Measurements from ENCODE around the gene PDXDC1. TPM values are rescaled to one million over a fixed set of nuclear protein-coding genes. Genes with fewer than 3 reads are reported as not detected.
"Not testable (repeated sequence)": the region's sequence is repeated elsewhere in the genome, so short reads cannot be mapped to it uniquely, and the experiment has no call there.

PDXDC1 gene
- total RNA-seq (ENCODE audit: low replicate concordance), result 68.8 and 69.1 TPM in 2 replicates

- H3F3A ChIP-seq (ENCODE audit: low read depth); H3K27me3 Mint-ChIP-seq (ENCODE audit: insufficient read depth, low read depth); H3K27ac ChIP-seq; H3K9me3 Mint-ChIP-seq; H3K36me3 Mint-ChIP-seq; H3K27me3 ChIP-seq; H3K27ac Mint-ChIP-seq; H3K4me1 ChIP-seq; H3K36me3 ChIP-seq; H3K9me3 ChIP-seq (ENCODE audit: low read depth); H3K4me1 Mint-ChIP-seq: not testable (repeated sequence)
- TF ChIP-seq EZH2 (IDR thresholded peaks at IDR 0.05), result peak; percentile 49
- peak; percentile 18 for TF ChIP-seq CTCF (IDR thresholded peaks at IDR 0.05)
- TF ChIP-seq EZH2phosphoT487 (IDR thresholded peaks at IDR 0.05), result peak; percentile 16
- H3K4me2 ChIP-seq, result peak within 1 kb of the TSS; percentile 78
- peak; percentile 100 for DNase-seq (ENCODE audit: low spot score)
- H4K20me1 ChIP-seq (ENCODE audit: low read depth), result peaks cover 18% of the 10 kb centered on the region
- H2AFZ ChIP-seq (replicated peaks), result peak within 1 kb of the TSS; percentile 75
- H3K4me3 ChIP-seq, result peak within 1 kb of the TSS; percentile 72
- H3K79me2 ChIP-seq (ENCODE audit: low read depth), result peaks cover 46% of the 10 kb centered on the region
- H3K9ac ChIP-seq, result peak within 1 kb of the TSS; percentile 79
- peak within 1 kb of the TSS; percentile 95 for H3K4me3 Mint-ChIP-seq
Observed at GRCh38 chr16:14974656-14975417, at the start of gene PDXDC1. Gene PDXDC1, plus strand, starts transcription at chr16:14975026. Its CDS starts 174 bp downstream, at chr16:14975200.

DNA sequence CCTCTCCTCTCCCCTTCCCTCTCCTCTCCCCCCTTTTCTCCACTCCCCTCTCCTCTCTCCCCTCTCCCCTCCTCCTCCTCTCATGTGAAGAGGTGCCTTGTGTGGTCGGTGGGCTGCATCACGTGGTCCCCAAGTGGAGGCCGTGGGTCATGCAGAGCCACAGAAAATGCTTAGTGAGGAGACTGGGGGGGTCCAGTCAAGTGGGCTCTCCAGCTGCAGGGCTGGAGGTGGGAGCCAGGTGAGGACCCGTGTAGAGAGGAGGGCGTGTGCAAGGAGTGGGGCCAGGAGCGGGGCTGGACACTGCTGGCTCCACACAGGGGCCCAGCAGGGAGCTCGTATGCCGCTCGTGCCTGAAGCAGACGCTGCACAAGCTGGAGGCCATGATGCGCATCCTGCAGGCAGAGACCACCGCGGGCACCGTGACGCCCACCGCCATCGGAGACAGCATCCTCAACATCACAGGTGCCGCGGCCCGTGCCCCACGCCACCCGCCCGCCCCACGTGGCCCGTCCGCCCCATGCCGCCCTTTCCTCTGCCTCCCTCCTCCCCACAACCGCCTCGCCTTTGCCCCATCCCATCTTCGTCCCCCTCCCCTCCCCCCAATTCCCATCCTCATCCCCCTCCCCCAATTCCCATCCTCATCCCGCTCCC lies 46.6 kb upstream of the PDXDC1 start:
- peak; percentile 28 for DNase-seq (ENCODE audit: low spot score)
- not testable (repeated sequence) for H3K4me1 ChIP-seq; H4K20me1 ChIP-seq (ENCODE audit: low read depth); H3F3A ChIP-seq (ENCODE audit: low read depth); H3K4me3 ChIP-seq; H3K4me2 ChIP-seq; H3K36me3 ChIP-seq; H3K79me2 ChIP-seq (ENCODE audit: low read depth); H3K27me3 Mint-ChIP-seq (ENCODE audit: insufficient read depth, low read depth); H3K27ac ChIP-seq; H3K9me3 ChIP-seq (ENCODE audit: low read depth); H3K9me3 Mint-ChIP-seq; H3K36me3 Mint-ChIP-seq; H2AFZ ChIP-seq (replicated peaks); H3K9ac ChIP-seq; H3K4me1 Mint-ChIP-seq; H3K27me3 ChIP-seq
- peak overlapping the region; percentile 33 for H3K4me3 Mint-ChIP-seq
- peak overlapping the region; percentile 31 for H3K27ac Mint-ChIP-seq

- H3K27ac ChIP-seq; H3K79me2 ChIP-seq (ENCODE audit: low read depth); H3K36me3 Mint-ChIP-seq; H3K4me3 ChIP-seq; H3K4me3 Mint-ChIP-seq; DNase-seq (ENCODE audit: low spot score); H3K27me3 ChIP-seq; H3K9me3 ChIP-seq (ENCODE audit: low read depth); H3K4me2 ChIP-seq; H3K4me1 Mint-ChIP-seq; H4K20me1 ChIP-seq (ENCODE audit: low read depth); H3K9ac ChIP-seq; H3F3A ChIP-seq (ENCODE audit: low read depth); H3K27me3 Mint-ChIP-seq (ENCODE audit: insufficient read depth, low read depth); H2AFZ ChIP-seq (replicated peaks); H3K9me3 Mint-ChIP-seq; H3K27ac Mint-ChIP-seq; H3K36me3 ChIP-seq; H3K4me1 ChIP-seq: not testable (repeated sequence)
Observed at GRCh38 chr16:14929176-14929575, 45.6 kb upstream of the PDXDC1 start.

DNA sequence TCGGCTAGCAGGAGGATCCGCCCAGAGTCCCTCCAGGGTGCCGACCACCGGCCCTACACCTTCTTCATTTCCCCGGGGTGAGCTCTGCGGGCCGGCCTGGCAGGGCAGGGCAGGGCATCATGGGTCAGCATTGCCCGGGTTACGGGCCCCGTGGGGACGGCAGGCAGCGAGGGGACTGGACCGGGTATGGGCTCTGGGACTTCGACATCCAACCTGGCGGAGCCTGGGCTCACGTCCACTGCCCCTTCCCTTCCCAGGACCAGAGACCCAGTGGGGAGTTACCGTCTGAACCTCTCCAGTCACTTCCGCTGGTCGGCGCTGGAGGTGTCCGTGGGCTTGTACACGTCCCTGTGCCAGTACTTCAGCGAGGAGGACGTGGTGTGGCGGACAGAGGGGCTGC lies 44.6 kb upstream of the PDXDC1 start:
- not testable (repeated sequence) for H2AFZ ChIP-seq (replicated peaks); H3F3A ChIP-seq (ENCODE audit: low read depth); H3K4me1 ChIP-seq; H3K27ac ChIP-seq; H3K4me3 Mint-ChIP-seq; DNase-seq (ENCODE audit: low spot score); H3K4me3 ChIP-seq; H4K20me1 ChIP-seq (ENCODE audit: low read depth); H3K36me3 Mint-ChIP-seq; H3K27me3 ChIP-seq; H3K4me2 ChIP-seq; H3K4me1 Mint-ChIP-seq; H3K9ac ChIP-seq; H3K9me3 Mint-ChIP-seq; H3K27ac Mint-ChIP-seq; H3K36me3 ChIP-seq; H3K79me2 ChIP-seq (ENCODE audit: low read depth); H3K27me3 Mint-ChIP-seq (ENCODE audit: insufficient read depth, low read depth); H3K9me3 ChIP-seq (ENCODE audit: low read depth)

DNA sequence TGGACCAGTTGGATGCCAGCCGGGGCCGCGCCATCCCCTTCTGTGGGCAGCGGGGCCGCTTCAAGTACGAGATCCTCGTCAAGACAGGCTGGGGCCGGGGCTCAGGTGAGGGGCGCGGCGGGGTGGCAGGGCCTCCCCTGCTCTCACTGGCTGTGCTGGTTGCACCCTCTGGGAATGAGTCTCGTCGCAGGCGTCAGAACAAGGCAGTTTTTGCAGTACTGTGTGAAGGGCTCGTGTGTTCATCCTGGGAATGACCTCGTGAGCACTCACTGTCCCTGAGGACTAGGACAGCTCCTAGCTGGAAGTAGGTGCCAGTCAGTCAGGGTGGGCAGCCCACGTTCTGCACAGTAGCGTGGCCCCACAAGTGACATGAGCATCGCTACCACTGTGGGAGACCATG lies 43.9 kb upstream of the PDXDC1 start:
- H3K4me3 ChIP-seq; H3K27ac ChIP-seq; H3K4me1 ChIP-seq; H3K4me3 Mint-ChIP-seq; H3K27me3 ChIP-seq; H3K27ac Mint-ChIP-seq; H3K9ac ChIP-seq; H3K36me3 Mint-ChIP-seq; H3K9me3 Mint-ChIP-seq; DNase-seq (ENCODE audit: low spot score); H4K20me1 ChIP-seq (ENCODE audit: low read depth); H3K4me1 Mint-ChIP-seq; H3K9me3 ChIP-seq (ENCODE audit: low read depth); H3F3A ChIP-seq (ENCODE audit: low read depth); H3K79me2 ChIP-seq (ENCODE audit: low read depth); H3K36me3 ChIP-seq; H3K27me3 Mint-ChIP-seq (ENCODE audit: insufficient read depth, low read depth); H2AFZ ChIP-seq (replicated peaks); H3K4me2 ChIP-seq: not testable (repeated sequence)

- not testable (repeated sequence) for H2AFZ ChIP-seq (replicated peaks); H3K9me3 ChIP-seq (ENCODE audit: low read depth); H4K20me1 ChIP-seq (ENCODE audit: low read depth); H3K27ac ChIP-seq; H3K36me3 Mint-ChIP-seq; DNase-seq (ENCODE audit: low spot score); H3K27me3 ChIP-seq; H3F3A ChIP-seq (ENCODE audit: low read depth); H3K4me3 Mint-ChIP-seq; H3K4me1 ChIP-seq; H3K27ac Mint-ChIP-seq; H3K9ac ChIP-seq; H3K27me3 Mint-ChIP-seq (ENCODE audit: insufficient read depth, low read depth); H3K9me3 Mint-ChIP-seq; H3K4me2 ChIP-seq; H3K36me3 ChIP-seq; H3K4me1 Mint-ChIP-seq; H3K79me2 ChIP-seq (ENCODE audit: low read depth); H3K4me3 ChIP-seq
Observed at GRCh38 chr16:14932581-14933375, 42.0 kb upstream of the PDXDC1 start.

- H3K4me1 ChIP-seq; H3K9ac ChIP-seq; H3K36me3 Mint-ChIP-seq; H3K27me3 Mint-ChIP-seq (ENCODE audit: insufficient read depth, low read depth); H3K9me3 ChIP-seq (ENCODE audit: low read depth); H3K27me3 ChIP-seq; H3K4me3 Mint-ChIP-seq; H3K79me2 ChIP-seq (ENCODE audit: low read depth); H3K4me3 ChIP-seq; H3K27ac Mint-ChIP-seq; H4K20me1 ChIP-seq (ENCODE audit: low read depth); H3K9me3 Mint-ChIP-seq; DNase-seq (ENCODE audit: low spot score); H3K27ac ChIP-seq; H3K36me3 ChIP-seq; H3F3A ChIP-seq (ENCODE audit: low read depth); H2AFZ ChIP-seq (replicated peaks); H3K4me1 Mint-ChIP-seq: not testable (repeated sequence)
- H3K4me2 ChIP-seq, result peak within 1 kb of the TSS; percentile 45
Observed at GRCh38 chr16:14937143-14937542, 37.7 kb upstream of the PDXDC1 start, which contains the start of gene NPIPA1. Gene NPIPA1, plus strand, starts transcription at chr16:14937443. Its CDS starts 0 bp downstream, at chr16:14937443.

Data from neural progenitor cell (in vitro differentiated cells).